ENCODE results near the gene GLIPR2.
"Not testable (repeated sequence)": the region's sequence is repeated elsewhere in the genome, so short reads cannot be mapped to it uniquely, and the experiment has no call there.

GRCh38 chr9:36176496-36176895 lies 40.0 kb downstream of the GLIPR2 start:
- TF ChIP-seq ZSCAN29 (CRISPR knock-in tag; conservative IDR thresholded peaks at IDR 0.05); ZFAT (CRISPR knock-in tag; conservative IDR thresholded peaks at IDR 0.05); MAZ (IDR thresholded peaks at IDR 0.05; ENCODE audit: borderline replicate concordance, low read depth, low read length); MAZ (CRISPR knock-in tag; IDR thresholded peaks at IDR 0.05; ENCODE audit: low read depth); PCBP1 (IDR thresholded peaks at IDR 0.05; ENCODE audit: borderline replicate concordance, low read depth, low read length); ZNF274 (CRISPR knock-in tag; IDR thresholded peaks at IDR 0.05); PRPF4 (IDR thresholded peaks at IDR 0.05; ENCODE audit: low read depth, low read length, poor library complexity, severe bottlenecking); POLR2AphosphoS5 (IDR thresholded peaks at IDR 0.05; ENCODE audit: low read depth, low read length): not testable (repeated sequence)
